H9 (cell line): Measurements from ENCODE around the gene THOC5. TPM values are rescaled to one million over a fixed set of nuclear protein-coding genes. Genes with fewer than 3 reads are reported as not detected.

Experiments used
- DNase-seq: peaks from one replicate; pipeline ENCODE4 v3.0.0-alpha.2; 2017
- H2AFZ ChIP-seq: one replicate; pipeline ENCODE4 v1.6.1; 2013; ENCODE audit warnings: mild to moderate bottlenecking, low read length, control low read depth, moderate library complexity
- H2AK5ac ChIP-seq: 2 replicates; pipeline ENCODE4 v1.6.1; 2013; ENCODE audit warnings: low read length, control low read depth, mixed read lengths; ENCODE audit not compliant: insufficient read length
- H2BK120ac ChIP-seq: one replicate; pipeline ENCODE4 v1.6.1; 2013; ENCODE audit warnings: low read depth, mild to moderate bottlenecking, low read length, control low read depth, inconsistent platforms; ENCODE audit not compliant: poor library complexity, severe bottlenecking
- H2BK12ac ChIP-seq: 2 replicates; pipeline ENCODE4 v1.6.1; 2013; ENCODE audit warnings: low read length, control low read depth, mixed read lengths, low read depth; ENCODE audit not compliant: insufficient read length
- H2BK15ac ChIP-seq: 2 replicates; pipeline ENCODE4 v1.6.1; 2013; ENCODE audit warnings: low read depth, low read length, control low read depth
- H2BK20ac ChIP-seq: one replicate; pipeline ENCODE4 v1.6.1; 2013; ENCODE audit warnings: low read depth, mild to moderate bottlenecking, low read length, control low read depth, inconsistent platforms; ENCODE audit not compliant: poor library complexity, severe bottlenecking
- H2BK5ac ChIP-seq: 2 replicates; pipeline ENCODE4 v1.6.1; 2013; ENCODE audit warnings: low read length, control low read depth, mixed read lengths; ENCODE audit not compliant: insufficient read length
- H3K14ac ChIP-seq: 2 replicates; pipeline ENCODE4 v1.6.1; 2013; ENCODE audit warnings: low read length, control low read depth; ENCODE audit not compliant: insufficient read depth
- H3K18ac ChIP-seq: 2 replicates; pipeline ENCODE4 v1.6.1; 2013; ENCODE audit warnings: low read depth, mild to moderate bottlenecking, mixed read lengths, low read length, control low read depth; ENCODE audit not compliant: insufficient read length
- H3K23ac ChIP-seq: 2 replicates; pipeline ENCODE4 v1.6.1; 2013; ENCODE audit warnings: low read length, control low read depth, mixed read lengths, low read depth; ENCODE audit not compliant: insufficient read length
- H3K23me2 ChIP-seq: 2 replicates; pipeline ENCODE4 v1.6.1; 2013; ENCODE audit warnings: low read depth, mild to moderate bottlenecking, mixed read lengths, low read length, control low read depth; ENCODE audit not compliant: insufficient read length, poor library complexity, severe bottlenecking
- H3K27ac ChIP-seq: 2 replicates; pipeline ENCODE4 v1.5.1; 2013; ENCODE audit warnings: low read length, control low read depth, mixed read lengths, low read depth; ENCODE audit not compliant: insufficient read length
- H3K27me3 ChIP-seq: 2 replicates; pipeline ENCODE4 v1.6.1; 2013; ENCODE audit warnings: low read length, control low read depth, inconsistent platforms; ENCODE audit not compliant: insufficient read depth
- H3K4ac ChIP-seq: 2 replicates; pipeline ENCODE4 v1.6.1; 2013; ENCODE audit warnings: low read depth, mild to moderate bottlenecking, control low read depth, inconsistent platforms, low read length, moderate library complexity
- H3K4me1 ChIP-seq: 2 replicates; pipeline ENCODE4 v1.6.1; 2013; ENCODE audit warnings: low read length, control low read depth, inconsistent platforms; ENCODE audit not compliant: insufficient read depth
- H3K4me2 ChIP-seq: 2 replicates; pipeline ENCODE4 v1.6.1; 2013; ENCODE audit warnings: low read length, control low read depth, mixed read lengths; ENCODE audit not compliant: insufficient read length, insufficient read depth
- H3K56ac ChIP-seq: 2 replicates; pipeline ENCODE4 v1.6.1; 2013; ENCODE audit warnings: low read depth, mild to moderate bottlenecking, mixed read lengths, low read length, control low read depth; ENCODE audit not compliant: insufficient read length
- H3K79me1 ChIP-seq: 2 replicates; pipeline ENCODE4 v1.6.1; 2013; ENCODE audit warnings: low read depth, mild to moderate bottlenecking, moderate library complexity, low read length, control low read depth, inconsistent platforms; ENCODE audit not compliant: insufficient read depth, poor library complexity, severe bottlenecking
- H3K79me2 ChIP-seq: 2 replicates; pipeline ENCODE4 v1.6.1; 2013; ENCODE audit warnings: low read length, control low read depth, inconsistent platforms; ENCODE audit not compliant: insufficient read depth
- H3K9ac ChIP-seq: 2 replicates; pipeline ENCODE4 v1.6.1; 2013; ENCODE audit warnings: low read length, control low read depth, mixed read lengths; ENCODE audit not compliant: insufficient read length; ENCODE audit errors: extremely low read depth
- H3K9me3 ChIP-seq: one replicate; pipeline ENCODE4 v1.6.1; 2013; ENCODE audit warnings: low read depth, low read length, inconsistent platforms; ENCODE audit not compliant: control insufficient read depth
- H3T11ph ChIP-seq: one replicate; pipeline ENCODE4 v1.6.1; 2013; ENCODE audit warnings: mild to moderate bottlenecking, low read length, control low read depth, inconsistent platforms
- H4K20me1 ChIP-seq: one replicate; pipeline ENCODE4 v1.6.1; 2013; ENCODE audit not compliant: control insufficient read depth, insufficient read length, insufficient read depth
- H4K5ac ChIP-seq: 2 replicates; pipeline ENCODE4 v1.6.1; 2013; ENCODE audit warnings: low read depth, mild to moderate bottlenecking, mixed read lengths, low read length, control low read depth; ENCODE audit not compliant: insufficient read length
- H4K8ac ChIP-seq: replicated peaks from 2 replicates; pipeline ENCODE4 v1.6.1; 2013; ENCODE audit warnings: low read length, control low read depth, mixed read lengths, low read depth; ENCODE audit not compliant: insufficient read length
- H4K91ac ChIP-seq: 2 replicates; pipeline ENCODE4 v1.6.1; 2013; ENCODE audit warnings: low read depth, mild to moderate bottlenecking, moderate library complexity, mixed read lengths, low read length, control low read depth; ENCODE audit not compliant: insufficient read length
- H3K27ac Mint-ChIP-seq, 3 experiments: 2 replicates in 2 of 3; 3 replicates in 1 of 3; pipeline ENCODE4 v1.8.0; 2020 to 2021; ENCODE audit warnings: mixed read lengths in 3 of 3, mild to moderate bottlenecking in 1 of 3, moderate library complexity in 1 of 3
- H3K27me3 Mint-ChIP-seq: 2 replicates; pipeline ENCODE4 v1.8.0; 2021; ENCODE audit warnings: low read depth, mild to moderate bottlenecking, moderate library complexity, mixed read lengths
- H3K36me3 Mint-ChIP-seq, 3 experiments: 2 replicates in 2 of 3; 3 replicates in 1 of 3; pipeline ENCODE4 v1.8.0; 2020 to 2021; ENCODE audit warnings: low read depth in 3 of 3, mixed read lengths in 3 of 3; ENCODE audit not compliant: insufficient read depth in 1 of 3
- H3K4me1 Mint-ChIP-seq, 2 experiments: 2 replicates each; pipeline ENCODE4 v1.8.0; 2020; ENCODE audit warnings: mixed read lengths in 2 of 2
- H3K4me3 Mint-ChIP-seq, 2 experiments: 2 replicates in 1 of 2; 3 replicates in 1 of 2; pipeline ENCODE4 v1.8.0; 2020 to 2021; ENCODE audit warnings: mild to moderate bottlenecking in 2 of 2, mixed read lengths in 2 of 2, moderate library complexity in 1 of 2
- H3K9me3 Mint-ChIP-seq, 2 experiments: 2 replicates in 1 of 2; 3 replicates in 1 of 2; pipeline ENCODE4 v1.8.0; 2020; ENCODE audit warnings: mild to moderate bottlenecking in 2 of 2, mixed read lengths in 2 of 2, moderate library complexity in 1 of 2
- CTCF ChIP-seq: fragments of 200-600 bp; sonication (generic); conservative IDR thresholded peaks from 3 replicates; pipeline ENCODE4 v1.8.0; 2021; ENCODE audit warnings: antibody characterized with exemption, mild to moderate bottlenecking
- WGBS: extraction: QIAGEN DNeasy Blood & Tissue Kit; methylation state at CpG from one replicate; pipeline ENCODE4 v1.1.7; 2013; ENCODE audit warnings: missing lambda C conversion rate, low lambda C conversion rate, mixed read lengths; ENCODE audit not compliant: insufficient read length; ENCODE audit errors: extremely low coverage; 5-methylcytosine and 5-hydroxymethylcytosine counted together
- total RNA-seq: library from RNA; stranded (reverse); gene quantifications from 2 replicates; pipeline ENCODE4 v1.2.1, GENCODE V29; 2021

The THOC5 gene
- total RNA-seq, 1 experiment from 2014 or later: 71.8 TPM

GRCh38 chr22:29580200-29580810 is 26.7 kb upstream of the THOC5 start:
- H4K8ac ChIP-seq: no peak overlapping the region
- Mint-ChIP-seq H3K27me3 (no peaks in the 10 kb centered on the region), H3K36me3 (peaks cover 8 to 9% (median 9%) of the 10 kb centered on the region in 3 experiments; a peak in 6 of 7 replicates), H3K27ac (peak overlapping the region; percentile 96 to 98 (median 97)), H3K4me1 (peaks cover 20 to 28% of the 10 kb centered on the region in 2 experiments), H3K9me3 (no peaks in the 10 kb centered on the region; a peak in 1 of 5 replicates), H3K4me3 (peak overlapping the region; percentile 79 to 98)
- no CpG with 5 or more reads among the region's 8 CpGs for WGBS
- DNase-seq: peak; percentile 43
- H3K14ac ChIP-seq: peak overlapping the region; percentile 90
- peak overlapping the region; percentile 89 for H3K4me2 ChIP-seq
- peak overlapping the region; percentile 25 for H4K5ac ChIP-seq
- no peak overlapping the region for H2BK20ac ChIP-seq
- H3K23me2 ChIP-seq: peaks cover 10% of the 10 kb centered on the region
- H2AFZ ChIP-seq: no peak overlapping the region
- no peaks in the 10 kb centered on the region for H3K79me1 ChIP-seq
- H3K27ac ChIP-seq: no peak overlapping the region
- H3K18ac ChIP-seq: peak overlapping the region; percentile 83
- H4K20me1 ChIP-seq: no peaks in the 10 kb centered on the region
- H2BK5ac ChIP-seq: peak overlapping the region; percentile 3
- no peak overlapping the region for H2BK15ac ChIP-seq
- H2BK120ac ChIP-seq: no peak overlapping the region
- peak overlapping the region; percentile 9; the same call in 1 of the 2 replicates for H3K4ac ChIP-seq
- H2BK12ac ChIP-seq: no peak overlapping the region
- H3K56ac ChIP-seq: no peak overlapping the region
- no peak overlapping the region for H3K23ac ChIP-seq
- no peaks in the 10 kb centered on the region for H3K27me3 ChIP-seq
- H4K91ac ChIP-seq: peak overlapping the region; percentile 19
- no peaks in the 10 kb centered on the region for H3K9me3 ChIP-seq
- H3K4me1 ChIP-seq: peaks cover 5% of the 10 kb centered on the region; the same call in 1 of the 2 replicates
- no peak overlapping the region for H2AK5ac ChIP-seq
- no peak for TF ChIP-seq CTCF
- H3T11ph ChIP-seq: no peak overlapping the region
- H3K9ac ChIP-seq: peak overlapping the region; percentile 75
- H3K79me2 ChIP-seq: no peaks in the 10 kb centered on the region; the same call in 1 of the 2 replicates
